Fibroblast of skin of right quadriceps (primary cell): ENCODE measurements around the gene PLAAT2.
"Not testable (repeated sequence)": the region's sequence is repeated elsewhere in the genome, so short reads cannot be mapped to it uniquely, and the experiment has no call there.

Source experiments
- DNase-seq: peaks from one replicate; pipeline ENCODE4 v3.0.0-alpha.2; 2013

Gene PLAAT2

DNA sequence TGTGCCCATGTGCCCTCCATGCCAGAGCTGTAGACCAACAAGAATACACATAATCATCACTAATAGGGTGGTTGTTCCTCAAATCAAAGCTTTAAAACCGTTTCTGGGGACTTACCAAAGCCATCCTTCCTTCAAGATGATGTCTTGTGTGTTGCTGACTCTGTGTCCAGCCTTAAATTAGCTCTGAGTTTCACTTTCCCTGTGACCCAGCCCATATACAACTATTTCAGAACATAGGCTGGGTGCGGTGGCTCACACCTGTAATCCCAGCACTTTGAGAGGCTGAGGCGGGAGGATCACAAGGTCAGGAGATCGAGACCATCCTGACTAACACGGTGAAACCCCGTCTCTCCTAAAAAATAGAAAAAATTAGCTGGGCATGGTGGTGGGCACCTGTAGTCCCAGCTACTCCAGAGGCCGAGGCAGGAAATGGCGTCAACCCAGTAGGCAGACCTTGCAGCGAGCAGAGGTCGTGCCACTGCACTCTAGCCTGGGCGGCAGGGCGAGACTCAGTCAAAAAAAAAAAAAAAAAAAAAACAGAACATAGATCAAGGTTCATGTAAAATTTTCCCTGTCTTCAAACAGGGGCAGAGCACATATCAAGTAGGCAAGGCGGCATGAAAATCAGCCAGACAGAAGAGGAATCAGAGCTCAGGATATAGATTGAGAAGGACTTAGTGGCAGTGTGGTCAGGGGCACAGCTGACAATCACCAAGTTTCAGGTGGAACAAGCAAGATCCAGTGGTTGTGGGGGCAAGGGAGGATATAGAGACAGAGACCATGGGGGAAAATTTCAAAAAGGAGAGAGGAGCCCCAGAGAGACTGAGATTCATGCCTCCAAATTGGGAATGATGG is at the start of gene PLAAT2:
Gene PLAAT2 (minus strand): TSS at position 179 of the 855 bp plus-strand sequence. CDS start 55 bp downstream, at position 124.
- no peak for DNase-seq

DNA sequence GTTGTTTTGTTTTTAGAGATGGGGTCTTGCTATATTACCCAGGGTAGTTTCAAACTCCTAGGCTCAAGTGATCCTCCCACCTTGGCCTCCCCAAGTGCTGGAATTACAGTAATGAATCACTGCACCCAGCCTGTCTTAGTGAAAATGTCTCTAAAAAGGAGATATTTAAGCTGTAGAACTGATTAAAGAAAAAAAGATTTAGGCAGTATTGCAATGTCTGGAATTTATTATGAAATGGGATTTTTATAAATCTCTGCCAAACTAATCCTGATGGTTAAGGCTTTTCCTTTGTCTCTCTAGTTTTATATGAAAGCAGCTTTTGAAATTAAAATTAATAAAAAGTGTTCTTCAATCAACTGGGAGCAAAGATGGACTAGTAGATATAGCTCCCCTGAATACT is 49.0 kb upstream of the PLAAT2 start:
- DNase-seq: no peak

DNA sequence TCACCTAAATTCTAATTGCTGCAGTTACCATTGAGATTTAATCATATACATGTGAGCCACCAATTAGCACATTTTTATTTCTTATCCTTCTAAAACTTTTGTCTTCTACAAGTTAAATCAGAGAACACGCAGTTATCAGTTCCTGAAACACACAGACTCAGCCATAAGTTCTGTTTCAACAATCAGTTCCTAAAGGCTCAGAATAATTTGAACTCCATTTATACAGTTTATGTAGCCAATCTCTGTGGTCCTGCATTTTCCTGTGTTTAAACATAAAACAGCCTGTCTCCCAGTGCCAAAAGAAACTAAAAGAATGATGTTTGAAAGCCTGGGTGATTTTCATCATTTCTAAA is 48.2 kb upstream of the PLAAT2 start:
- DNase-seq: no peak

DNA sequence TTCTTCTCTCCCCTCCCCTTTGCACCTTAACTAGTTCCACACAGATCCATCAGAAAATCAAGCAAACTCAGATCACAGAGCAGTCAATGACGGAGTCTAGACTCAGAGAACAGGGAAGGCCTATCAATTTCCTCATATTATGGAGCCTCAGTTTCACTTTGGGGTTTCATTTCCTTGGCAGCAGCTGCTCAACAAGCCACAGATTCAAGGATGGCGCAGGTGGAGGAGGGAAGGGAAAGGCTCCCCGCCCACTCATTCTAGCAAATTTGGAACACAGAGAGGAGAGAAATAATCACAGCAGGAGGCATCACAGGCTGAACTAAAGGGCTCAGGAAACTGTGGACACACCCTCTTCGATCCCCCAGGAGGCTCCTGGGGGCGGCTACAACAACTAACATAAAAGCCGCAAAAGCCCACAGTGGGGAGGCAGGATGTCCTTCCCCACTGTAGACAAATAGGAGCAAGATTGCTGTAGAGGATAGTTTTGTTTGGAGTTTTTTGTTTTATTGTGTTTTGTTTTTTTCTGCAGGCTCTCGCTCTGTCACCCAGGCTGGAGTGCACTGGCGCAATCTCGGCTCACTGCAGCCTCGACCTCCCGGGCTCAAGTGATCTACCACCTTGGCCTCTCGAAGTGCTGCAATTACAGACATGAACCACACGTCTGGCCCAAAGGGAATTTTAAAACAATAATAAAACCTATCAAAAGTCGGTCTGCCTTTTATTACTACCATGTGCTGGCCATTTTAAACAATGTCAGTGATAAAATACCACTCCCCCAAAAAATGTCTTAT is 47.6 kb upstream of the PLAAT2 start:
- DNase-seq: no peak

- no peak for DNase-seq
Measured at GRCh38 chr11:63609971-63610580, 46.9 kb upstream of the PLAAT2 start.

DNA sequence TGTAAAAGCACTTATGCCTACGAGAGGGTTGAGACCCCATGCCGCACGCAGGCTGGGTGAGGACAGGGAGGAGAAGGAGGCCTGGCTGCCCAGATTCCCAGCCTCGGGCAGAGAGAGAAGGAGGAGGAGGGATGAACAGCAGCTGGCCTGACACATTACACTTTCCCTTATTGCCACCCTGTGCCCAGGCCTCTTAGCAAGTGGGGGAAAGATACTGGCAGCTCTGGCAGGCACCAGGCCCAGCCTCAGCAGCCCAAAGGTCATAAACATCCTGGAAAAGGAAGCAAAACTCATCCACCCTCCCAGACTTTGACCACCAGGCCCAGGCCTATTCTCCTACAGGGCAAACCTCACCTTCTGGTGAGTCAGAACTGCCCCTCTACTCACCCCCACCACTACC is 46.4 kb upstream of the PLAAT2 start:
- DNase-seq: no peak

DNA sequence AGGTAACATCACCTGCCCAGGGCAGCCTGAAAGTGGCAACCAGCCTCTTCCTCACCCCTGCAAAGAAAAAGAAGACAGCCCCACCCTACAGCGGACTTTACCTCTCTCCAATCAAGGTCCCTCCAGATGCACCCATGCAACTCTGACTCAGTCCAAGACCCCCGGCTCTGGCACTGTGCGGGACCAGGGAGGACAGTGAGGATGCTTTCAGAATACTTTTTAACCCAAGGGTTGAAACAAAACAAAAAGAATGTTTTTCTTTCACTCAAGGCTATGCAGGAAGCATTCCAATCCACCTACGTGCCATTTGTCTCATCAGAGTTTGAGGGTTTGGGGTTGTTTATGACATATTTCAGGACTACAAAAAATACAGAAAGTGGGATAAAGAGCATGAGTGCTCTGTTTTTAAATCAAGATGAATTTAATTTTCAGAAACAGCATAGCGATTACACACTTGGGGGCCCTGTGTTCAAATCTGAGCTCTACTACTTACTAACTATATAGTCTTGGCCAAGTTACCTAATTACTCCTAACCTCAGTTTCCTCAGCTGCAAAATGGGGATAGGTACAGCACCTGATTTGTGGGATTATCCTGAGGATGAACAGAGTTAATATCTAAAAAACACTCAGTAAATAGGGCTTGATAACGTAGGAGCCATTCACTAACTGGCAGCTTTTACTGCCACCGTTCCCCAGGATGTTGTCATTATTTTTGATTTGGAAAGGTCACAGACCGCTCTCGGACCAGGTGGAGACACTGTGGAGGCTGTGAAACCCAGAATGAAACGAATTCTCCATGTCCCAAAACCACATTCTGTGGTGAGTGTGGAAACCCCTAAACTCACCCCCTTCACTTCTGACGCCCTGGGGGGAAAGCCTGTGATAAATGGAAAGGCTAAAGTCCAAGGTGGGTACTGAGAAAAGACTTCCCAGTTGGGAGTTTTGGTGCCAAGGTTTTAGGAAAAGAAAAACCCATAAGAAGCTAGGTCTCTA is 45.5 kb upstream of the PLAAT2 start:
- peak; percentile 67 for DNase-seq

DNA sequence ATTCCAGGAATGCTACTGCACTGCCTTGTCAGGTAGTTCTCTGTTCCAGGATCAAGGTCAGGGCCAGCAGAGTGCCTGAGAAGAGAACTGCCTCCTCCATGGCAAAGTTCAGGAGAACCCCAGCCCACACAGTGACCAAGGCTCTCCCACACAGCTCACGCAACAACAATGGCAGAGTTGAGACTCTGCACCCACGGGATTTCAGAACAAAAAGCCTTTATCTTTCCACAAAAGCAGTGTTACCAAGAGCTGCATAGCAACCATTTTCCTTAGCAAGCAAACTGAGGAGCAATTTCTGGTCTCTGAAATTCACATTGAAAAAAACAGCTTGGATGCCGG is 40.0 kb upstream of the PLAAT2 start:
- DNase-seq: no peak

DNA sequence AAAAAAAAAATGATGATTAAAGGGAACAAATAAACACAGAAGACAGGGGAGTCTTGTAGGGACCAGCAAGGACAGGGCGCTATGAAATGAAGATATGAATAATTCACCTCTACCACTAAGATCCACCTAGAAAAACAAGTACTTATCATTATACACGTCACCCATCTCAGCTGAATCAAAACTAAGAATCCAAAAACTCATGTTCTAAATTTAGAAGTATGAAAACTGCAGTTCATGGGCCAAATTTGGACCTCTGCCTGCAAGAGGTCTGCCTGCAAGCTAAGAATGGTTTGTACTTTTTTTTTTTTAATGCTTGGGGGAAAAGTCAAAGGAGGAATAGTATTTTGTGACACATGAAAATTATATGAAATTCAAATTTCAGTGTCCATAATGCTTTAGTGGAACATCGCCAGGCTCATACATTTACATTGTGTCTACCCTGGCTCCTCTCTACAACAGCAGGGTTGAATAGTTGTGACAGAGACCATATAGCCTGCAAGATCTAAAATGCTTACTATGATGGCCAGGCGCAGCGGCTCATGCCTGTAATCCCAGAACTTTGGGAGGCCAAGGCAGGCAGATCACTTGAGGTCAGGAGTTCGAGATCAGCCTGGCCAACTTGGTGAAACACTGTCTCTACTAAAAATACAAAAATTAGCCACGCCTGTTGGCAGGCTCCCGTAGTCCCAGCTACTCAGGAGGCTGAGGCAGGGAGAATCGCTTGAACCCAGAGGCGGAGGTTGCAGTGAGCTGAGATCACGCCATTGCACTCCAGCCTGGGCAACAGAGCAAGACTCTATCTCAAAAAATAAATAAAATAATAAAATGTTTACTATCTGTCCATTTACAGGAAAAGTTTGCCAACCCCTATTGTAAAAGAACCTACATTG is 39.4 kb upstream of the PLAAT2 start:
- DNase-seq: peak; percentile 43

- DNase-seq: peak; percentile 81
Measured at GRCh38 chr11:63599211-63600122, 36.3 kb upstream of the PLAAT2 start.

GRCh38 chr11:63598556-63598955 is 35.4 kb upstream of the PLAAT2 start:
- DNase-seq: no peak

DNA sequence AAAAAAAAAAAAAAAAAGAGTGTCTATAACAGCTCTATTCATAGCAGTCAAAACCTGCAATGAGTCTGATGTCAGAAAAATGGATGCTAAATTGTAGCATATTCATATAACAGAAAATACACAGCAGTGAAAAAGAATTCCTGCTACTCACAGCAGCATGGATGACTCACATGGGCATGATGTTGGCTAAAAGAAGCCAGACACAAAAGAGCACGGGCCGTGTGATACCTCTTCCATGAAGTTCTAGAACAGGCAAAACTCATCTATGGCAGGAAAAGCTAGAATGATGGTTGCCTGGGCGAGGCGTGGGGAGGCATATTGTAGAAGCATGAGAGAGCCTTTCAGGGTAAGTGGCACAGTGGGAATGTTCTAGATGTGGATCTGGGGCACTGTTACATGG is 32.1 kb upstream of the PLAAT2 start:
- no peak for DNase-seq

GRCh38 chr11:63592975-63593395 is 29.8 kb upstream of the PLAAT2 start:
- no peak for DNase-seq

- no peak for DNase-seq
Measured at GRCh38 chr11:63590024-63590788, 27.0 kb upstream of the PLAAT2 start.

DNA sequence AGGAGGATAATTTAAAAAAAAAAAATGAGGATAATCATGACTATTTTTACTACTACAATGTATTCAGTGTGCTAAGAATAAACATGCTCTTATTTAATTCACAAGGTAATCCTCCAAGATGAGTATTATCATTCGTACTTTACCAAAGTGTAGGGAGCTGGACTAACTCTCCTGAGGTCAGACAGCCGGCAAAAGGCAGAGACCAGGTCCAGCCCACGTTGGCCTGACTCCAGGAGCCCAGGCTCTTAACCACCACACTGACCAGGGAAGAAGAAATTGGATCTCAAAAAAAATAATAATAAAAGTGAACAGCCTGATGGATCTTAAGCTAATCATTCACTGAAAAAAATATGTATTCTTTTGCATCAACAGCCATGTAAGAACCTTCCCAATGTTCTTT is 25.8 kb upstream of the PLAAT2 start:
- no peak for DNase-seq

DNA sequence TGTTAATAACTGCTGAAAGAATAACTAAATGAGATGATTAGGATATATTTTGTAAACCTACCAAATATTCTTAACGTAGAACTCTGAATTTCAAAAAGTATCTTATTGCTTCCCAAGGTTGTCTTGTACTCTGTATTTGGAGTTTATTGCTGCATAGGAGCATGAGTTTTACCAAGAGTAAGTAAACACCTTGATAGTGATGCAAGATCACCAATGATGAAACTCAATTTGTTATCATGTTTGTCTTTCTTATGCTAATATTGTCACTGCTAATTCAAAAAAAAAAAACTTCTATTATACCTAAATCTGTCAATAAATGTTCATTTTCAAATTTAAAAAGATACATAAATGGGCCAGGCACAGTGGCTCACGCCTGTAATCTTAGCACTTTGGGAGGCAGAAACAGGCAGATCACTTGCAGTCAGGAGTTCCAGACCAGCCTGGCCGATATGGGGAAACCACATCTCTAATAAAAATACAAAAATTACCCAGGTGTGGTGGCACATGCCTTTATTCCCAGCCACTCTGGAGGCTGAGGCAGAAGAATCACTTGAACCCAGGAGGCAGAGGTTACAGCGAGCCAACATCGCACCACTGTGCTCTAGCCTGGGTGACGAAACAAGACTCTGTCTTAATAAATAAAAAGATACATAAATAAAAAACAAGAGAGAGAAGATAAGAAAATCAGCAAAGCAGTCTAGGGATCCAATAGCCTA is 23.4 kb upstream of the PLAAT2 start:
- DNase-seq: no peak

DNA sequence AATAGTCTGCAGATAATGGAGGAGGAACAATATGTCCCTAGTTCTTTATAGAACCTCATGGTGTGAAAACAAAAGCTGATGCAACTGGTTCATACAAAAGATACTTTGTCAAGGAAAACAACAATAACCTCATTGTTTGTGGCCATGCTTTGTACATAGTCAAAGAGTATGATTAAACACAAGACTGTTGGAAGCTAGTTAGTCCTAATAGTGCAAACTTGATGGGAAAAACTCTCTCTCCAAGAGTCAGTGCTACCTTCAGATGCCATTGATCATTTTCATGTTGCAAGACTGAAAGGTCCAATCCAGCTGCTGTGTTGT is 20.1 kb upstream of the PLAAT2 start:
- DNase-seq: no peak

DNA sequence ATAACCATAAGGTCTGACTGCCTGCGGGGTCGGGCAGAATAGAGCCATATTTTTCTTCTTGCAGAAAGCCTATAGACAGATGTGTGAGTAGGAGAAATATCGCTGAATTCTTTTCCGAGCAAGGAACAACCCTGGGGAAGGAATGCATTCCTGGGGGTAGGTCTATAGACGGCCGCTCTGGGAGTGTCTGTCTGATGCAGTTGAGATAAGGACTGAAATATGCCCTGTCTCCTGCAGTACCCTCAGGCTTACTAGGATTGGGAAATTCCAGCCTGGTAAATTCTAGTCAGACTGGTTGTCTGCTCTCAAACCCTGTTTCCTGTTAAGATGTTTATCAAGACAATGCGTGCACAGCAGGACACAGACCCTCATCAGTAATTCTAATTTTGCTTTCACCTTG is 18.0 kb upstream of the PLAAT2 start:
- DNase-seq: not testable (repeated sequence)

DNA sequence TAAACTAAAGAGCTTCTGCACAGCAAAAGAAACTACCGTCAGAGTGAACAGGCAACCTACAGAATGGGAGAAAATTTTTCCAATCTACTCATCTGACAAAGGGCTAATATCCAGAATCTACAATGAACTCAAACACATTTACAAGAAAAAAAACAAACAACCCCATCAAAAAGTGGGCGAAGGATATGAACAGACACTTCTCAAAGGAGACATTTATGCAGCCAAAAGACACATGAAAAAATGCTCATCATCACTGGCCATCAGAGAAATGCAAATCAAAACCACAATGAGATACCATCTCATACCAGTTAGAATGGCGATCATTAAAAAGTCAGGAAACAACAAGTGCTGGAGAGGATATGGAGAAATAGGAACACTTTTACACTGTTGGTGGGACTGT is 15.7 kb upstream of the PLAAT2 start:
- not testable (repeated sequence) for DNase-seq
